CD4-positive, alpha-beta T cell treated with Interleukin-1 beta for 1 hour (primary cell): ENCODE results near the gene ADAMTS9.

Source experiments
- DNase-seq, 2 donors: peaks; one replicate each; pipeline ENCODE4 v3.0.0-alpha.2; 2020 to 2022

The ADAMTS9 gene, protein sequence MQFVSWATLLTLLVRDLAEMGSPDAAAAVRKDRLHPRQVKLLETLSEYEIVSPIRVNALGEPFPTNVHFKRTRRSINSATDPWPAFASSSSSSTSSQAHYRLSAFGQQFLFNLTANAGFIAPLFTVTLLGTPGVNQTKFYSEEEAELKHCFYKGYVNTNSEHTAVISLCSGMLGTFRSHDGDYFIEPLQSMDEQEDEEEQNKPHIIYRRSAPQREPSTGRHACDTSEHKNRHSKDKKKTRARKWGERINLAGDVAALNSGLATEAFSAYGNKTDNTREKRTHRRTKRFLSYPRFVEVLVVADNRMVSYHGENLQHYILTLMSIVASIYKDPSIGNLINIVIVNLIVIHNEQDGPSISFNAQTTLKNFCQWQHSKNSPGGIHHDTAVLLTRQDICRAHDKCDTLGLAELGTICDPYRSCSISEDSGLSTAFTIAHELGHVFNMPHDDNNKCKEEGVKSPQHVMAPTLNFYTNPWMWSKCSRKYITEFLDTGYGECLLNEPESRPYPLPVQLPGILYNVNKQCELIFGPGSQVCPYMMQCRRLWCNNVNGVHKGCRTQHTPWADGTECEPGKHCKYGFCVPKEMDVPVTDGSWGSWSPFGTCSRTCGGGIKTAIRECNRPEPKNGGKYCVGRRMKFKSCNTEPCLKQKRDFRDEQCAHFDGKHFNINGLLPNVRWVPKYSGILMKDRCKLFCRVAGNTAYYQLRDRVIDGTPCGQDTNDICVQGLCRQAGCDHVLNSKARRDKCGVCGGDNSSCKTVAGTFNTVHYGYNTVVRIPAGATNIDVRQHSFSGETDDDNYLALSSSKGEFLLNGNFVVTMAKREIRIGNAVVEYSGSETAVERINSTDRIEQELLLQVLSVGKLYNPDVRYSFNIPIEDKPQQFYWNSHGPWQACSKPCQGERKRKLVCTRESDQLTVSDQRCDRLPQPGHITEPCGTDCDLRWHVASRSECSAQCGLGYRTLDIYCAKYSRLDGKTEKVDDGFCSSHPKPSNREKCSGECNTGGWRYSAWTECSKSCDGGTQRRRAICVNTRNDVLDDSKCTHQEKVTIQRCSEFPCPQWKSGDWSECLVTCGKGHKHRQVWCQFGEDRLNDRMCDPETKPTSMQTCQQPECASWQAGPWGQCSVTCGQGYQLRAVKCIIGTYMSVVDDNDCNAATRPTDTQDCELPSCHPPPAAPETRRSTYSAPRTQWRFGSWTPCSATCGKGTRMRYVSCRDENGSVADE (N-terminal part only)

DNA sequence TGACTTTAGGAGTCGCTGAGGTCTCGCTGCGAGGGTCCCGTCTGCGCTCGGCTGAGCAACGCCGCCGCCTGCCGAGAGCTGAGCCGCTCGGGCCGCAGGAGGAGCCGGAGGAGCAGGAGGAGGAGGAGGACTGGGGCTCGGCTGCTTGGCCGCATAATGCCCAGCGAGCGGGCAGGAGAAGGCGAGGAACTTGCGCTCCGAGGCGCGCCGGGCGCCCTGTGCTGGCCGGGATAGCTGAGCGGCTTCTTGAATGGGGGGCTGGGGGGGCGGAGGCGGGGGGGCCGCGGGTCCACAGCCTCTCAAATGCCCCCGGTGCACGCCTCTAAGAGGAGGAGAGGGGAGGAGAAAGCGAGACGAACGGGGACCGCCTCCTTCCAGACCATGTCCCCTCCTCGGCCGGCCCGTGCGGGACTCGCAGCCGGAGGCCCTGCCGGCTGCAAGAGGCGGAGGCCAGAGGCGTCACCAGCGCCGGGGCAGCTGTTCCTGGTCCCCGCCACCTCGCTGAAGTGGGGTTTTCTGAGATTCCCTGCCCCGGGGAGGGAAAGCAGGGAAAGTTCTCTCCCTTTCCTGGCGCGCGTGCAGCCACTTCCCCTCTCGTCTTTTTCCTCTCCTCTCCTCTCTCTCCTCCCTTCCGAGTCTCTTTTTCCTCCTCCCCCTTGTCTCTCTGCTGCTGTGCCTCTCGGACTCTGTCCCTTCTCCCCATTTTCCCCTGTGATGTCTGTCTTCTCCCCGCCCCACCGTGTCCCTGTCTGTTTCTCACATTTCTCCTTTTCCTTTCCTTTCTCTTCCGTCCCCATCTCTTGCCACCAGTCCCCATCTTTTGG lies at the start of gene ADAMTS9:
ADAMTS9 (minus strand) TSS at position 220 of the 824 bp plus-strand sequence. CDS start 343 bp downstream, outside the sequence.
- no peak for DNase-seq

DNA sequence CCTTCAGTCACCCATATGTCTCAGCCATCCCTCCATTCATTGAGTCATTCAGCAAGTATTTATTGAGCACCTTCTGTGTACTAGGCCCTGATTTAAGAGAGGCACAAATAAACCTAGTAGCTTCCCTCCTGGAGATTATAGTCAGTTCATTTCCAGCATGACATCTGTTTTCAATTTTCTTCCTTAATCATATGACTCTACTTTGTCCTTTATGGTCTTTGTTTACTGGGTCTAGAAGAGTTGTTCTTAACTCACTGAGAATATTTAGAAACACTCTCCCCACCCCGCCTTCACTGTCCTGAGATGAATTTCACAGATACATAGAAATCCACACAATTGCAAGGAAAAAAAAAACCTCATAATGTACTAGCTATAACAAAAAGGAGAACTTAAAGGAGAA lies 44.8 kb upstream of the ADAMTS9 start:
- no peak for DNase-seq

GRCh38 chr3:64730681-64731080 lies 42.9 kb upstream of the ADAMTS9 start:
- DNase-seq = no peak

- no peak for DNase-seq
These were observed 41.2 kb upstream of the ADAMTS9 start for GRCh38 chr3:64728994-64729393.

DNA sequence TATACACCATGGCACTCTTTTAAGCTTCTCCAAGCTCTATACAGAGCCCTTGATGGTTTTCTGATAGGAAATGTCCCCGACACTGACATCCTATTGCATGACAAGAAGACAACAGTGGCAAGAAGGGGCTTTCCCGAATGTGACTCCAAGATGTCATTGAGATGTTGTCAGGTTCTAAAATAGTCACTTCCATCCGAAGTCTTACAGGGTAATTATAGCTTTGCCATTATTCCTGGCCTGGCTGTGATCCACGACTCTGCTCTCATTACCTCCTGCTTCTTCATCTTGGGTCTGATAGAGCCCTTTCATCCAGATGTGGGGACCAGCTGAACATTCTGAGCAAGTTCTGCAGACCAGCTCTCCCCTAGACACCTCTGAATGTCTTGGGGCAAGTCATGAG lies 40.6 kb upstream of the ADAMTS9 start:
- no peak for DNase-seq

DNA sequence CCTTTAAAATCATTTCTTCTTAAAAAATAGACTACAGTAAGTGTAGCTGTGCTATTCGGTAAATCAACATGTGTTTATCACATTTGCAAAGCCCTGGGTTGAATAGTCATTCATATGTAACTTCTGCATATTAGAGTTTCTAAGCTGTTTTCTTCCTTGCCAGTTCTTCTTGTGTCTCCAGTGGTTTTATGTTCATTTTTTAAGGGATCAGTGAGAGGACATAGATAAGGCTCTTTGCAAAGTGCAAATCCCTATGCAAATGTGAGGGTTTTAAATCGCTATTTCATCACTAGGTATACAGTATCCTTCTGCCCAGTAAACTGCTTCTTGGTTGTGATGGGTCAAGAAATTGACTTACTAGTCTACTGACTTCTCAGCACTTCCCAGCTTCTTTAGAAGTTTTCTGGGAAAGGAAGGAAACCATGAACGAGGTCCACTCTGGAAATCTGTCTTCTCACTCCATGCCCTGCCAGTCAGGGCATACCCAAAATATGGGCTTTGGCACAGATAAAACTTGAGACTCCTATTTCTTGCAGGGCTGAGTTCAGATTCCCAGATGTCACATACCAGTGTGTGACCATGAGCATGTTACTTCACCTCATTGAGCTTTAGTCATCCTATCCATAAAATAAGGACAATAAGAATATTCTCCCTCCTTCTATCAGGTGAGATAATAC lies 38.8 kb upstream of the ADAMTS9 start:
- no peak for DNase-seq

GRCh38 chr3:64718976-64719375 lies 31.2 kb upstream of the ADAMTS9 start:
- DNase-seq = no peak

DNA sequence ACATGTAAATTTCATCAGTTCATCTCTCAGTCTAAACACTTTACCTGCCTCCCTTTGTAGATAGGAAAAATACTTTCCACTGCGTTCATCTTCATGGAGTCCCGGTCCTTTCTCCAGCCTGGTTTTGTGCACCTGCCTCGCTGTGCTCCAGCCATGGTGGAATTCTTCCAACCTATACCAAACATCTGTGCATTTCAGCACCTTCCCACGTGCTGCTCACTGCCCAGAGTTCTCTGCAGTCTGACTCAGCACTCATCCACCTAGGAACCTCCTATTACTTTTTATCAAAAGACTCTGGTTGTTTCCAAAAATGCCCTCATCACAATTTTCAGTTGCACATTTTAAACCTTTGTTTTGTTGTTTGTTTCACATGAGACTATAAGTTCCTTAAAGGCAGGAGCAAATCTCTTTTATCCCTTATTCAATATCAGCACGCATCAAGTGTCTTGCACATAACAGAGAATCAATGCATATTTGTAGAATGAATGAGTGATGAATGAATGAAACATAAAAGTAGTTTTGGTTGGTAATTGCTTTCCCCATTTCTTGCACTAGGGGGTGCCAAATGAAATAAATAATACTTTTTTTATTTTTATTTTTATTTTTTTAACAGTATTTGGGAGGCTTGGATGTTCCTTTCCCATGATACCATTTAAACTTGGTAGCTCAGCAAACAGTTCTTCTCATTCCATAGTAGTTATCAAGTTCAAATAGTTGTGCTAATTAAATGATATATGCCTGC lies 30.2 kb upstream of the ADAMTS9 start:
- DNase-seq = no peak

GRCh38 chr3:64717411-64717810 lies 29.6 kb upstream of the ADAMTS9 start:
- no peak for DNase-seq

- no peak for DNase-seq
These were observed 28.4 kb upstream of the ADAMTS9 start for GRCh38 chr3:64716110-64716710.

- DNase-seq = no peak
These were observed 27.6 kb upstream of the ADAMTS9 start for GRCh38 chr3:64715211-64715982.

DNA sequence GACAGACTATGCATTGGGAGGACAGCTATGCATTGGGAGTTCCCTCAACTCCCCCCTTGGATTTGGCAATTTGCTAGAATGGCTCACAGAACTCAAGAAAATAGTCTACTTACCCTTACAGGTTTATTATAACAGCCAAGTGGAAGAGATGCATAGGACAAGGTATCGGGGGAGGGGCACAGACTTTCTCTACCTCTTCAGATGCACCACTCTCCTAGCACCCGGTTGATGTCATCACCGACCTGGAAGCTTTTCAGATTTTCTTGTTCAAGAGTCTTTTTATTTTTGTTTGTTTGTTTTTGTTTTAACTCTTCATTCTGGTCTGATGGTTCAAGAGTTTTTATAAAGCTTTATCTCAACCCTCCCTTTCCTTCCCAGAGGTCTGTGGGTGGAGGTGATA lies 20.7 kb upstream of the ADAMTS9 start:
- no peak for DNase-seq

- no peak for DNase-seq
These were observed 18.1 kb upstream of the ADAMTS9 start for GRCh38 chr3:64705946-64706345.

- DNase-seq = no peak
These were observed 9.1 kb upstream of the ADAMTS9 start for GRCh38 chr3:64696896-64697295.

GRCh38 chr3:64694114-64694513 lies 6.3 kb upstream of the ADAMTS9 start:
- no peak for DNase-seq

- no peak for DNase-seq
These were observed 5.2 kb upstream of the ADAMTS9 start for GRCh38 chr3:64693031-64693430.

GRCh38 chr3:64691051-64691450 lies 3.3 kb upstream of the ADAMTS9 start:
- DNase-seq = no peak

DNA sequence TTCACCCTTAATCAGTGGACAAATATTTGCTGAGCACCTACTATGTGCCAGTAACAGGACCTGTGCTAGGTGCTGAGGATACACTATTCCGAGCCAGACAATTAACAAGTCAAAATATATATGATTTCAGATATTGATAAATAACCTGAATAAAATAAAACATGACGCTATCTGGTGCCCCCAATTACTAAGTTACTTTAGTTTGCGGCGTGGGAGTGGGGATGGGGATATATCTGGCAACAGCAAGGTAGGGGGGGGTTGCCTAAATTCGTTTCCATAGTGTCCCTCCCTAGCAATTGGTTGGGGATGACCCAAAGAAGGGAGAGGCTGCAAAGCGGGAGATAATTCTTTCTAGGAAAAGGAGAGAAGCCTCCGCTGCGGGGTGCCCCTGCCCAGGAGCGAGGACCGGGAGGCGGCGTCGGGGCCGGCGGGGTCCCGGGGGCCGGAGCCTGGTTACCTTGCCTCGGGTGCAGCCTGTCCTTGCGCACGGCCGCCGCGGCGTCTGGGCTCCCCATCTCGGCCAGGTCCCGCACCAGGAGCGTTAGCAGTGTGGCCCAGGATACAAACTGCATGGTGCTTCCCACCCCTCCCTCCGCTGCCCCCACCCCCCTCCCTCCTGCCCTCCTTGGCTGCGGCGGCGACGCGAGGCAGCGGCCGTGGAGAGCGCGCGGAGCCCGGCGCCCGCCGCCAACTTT lies 567 bp downstream of the ADAMTS9 start:
- no peak for DNase-seq

DNA sequence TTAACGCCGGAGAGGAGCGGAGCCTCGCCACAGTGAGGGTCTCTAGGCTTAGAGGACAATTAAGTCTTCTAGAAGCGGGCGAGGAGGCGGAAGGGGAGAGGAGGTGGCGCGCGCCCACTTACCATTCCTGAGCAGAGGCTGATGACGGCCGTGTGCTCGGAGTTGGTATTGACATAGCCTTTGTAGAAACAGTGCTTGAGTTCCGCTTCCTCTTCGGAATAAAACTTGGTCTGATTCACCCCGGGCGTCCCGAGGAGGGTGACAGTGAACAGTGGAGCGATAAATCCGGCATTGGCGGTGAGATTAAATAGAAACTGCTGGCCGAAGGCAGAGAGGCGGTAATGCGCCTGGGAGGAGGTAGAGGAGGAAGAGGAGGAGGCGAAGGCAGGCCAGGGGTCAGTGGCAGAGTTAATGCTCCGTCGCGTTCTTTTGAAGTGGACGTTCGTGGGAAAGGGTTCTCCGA lies 1.3 kb downstream of the ADAMTS9 start:
- no peak for DNase-seq
